HFF-Myc (cell line): ENCODE results near the gene SULT1C3.

Experiments
- DNase-seq: peaks from one replicate; pipeline ENCODE4 v3.0.0-alpha.2; 2011; ENCODE audit warnings: low read depth; ENCODE audit errors: extremely low read depth
- H3K4me3 ChIP-seq: replicated peaks from 2 replicates; pipeline ENCODE4 v1.5.1; 2011; ENCODE audit warnings: low read depth, mild to moderate bottlenecking, control low read depth, low read length
- TF ChIP-seq, protein P1 (sequence below): IDR thresholded peaks from 2 replicates; pipeline ENCODE4 v1.5.1; 2012; ENCODE audit warnings: mild to moderate bottlenecking, low read depth, low read length, control low read depth; ENCODE audit errors: missing control alignments

The SULT1C3 gene

DNA sequence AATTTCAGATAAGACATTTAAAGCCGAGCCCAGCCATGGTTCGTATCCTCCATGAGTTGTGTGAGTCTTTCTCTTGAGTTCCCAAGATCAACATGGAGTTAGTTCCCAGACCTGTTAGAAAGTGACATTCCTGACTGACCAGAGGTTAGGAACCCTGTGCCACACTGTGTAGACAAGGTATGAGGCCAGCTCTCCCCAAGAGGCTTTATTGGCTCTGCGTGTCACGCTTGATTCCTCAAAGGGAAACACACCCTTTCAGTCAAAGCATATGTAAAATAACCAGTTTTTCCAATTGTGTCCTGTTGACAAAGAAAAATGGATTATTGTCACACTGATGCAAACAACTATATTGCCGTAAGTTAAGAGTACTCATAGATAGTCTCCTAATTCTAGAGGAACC is 1.2 kb downstream of the SULT1C3 start:
- H3K4me3 ChIP-seq, result no peak overlapping the region
- DNase-seq, result no peak
- TF ChIP-seq, protein P1, sequence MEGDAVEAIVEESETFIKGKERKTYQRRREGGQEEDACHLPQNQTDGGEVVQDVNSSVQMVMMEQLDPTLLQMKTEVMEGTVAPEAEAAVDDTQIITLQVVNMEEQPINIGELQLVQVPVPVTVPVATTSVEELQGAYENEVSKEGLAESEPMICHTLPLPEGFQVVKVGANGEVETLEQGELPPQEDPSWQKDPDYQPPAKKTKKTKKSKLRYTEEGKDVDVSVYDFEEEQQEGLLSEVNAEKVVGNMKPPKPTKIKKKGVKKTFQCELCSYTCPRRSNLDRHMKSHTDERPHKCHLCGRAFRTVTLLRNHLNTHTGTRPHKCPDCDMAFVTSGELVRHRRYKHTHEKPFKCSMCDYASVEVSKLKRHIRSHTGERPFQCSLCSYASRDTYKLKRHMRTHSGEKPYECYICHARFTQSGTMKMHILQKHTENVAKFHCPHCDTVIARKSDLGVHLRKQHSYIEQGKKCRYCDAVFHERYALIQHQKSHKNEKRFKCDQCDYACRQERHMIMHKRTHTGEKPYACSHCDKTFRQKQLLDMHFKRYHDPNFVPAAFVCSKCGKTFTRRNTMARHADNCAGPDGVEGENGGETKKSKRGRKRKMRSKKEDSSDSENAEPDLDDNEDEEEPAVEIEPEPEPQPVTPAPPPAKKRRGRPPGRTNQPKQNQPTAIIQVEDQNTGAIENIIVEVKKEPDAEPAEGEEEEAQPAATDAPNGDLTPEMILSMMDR, result no peak

DNA sequence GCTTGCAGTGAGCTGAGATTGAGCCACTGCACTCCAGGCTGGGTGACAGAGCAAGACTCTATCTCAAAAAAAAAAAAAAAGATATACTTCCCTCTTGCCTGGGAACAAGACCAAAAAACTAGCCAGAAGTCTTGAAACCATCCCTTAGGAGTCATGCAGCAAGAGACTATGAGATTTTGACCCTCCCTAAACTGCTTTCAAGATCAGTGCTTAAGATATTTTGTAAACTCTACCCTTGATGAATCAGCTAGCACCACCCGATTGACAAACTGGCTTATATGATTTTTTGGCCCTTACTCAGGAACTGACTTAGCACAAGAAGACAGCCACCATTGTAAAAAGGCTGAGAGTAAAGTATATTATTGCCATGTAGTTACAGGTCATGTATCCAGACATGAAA is 3.8 kb downstream of the SULT1C3 start:
- TF ChIP-seq, protein P1, result no peak
- no peak for DNase-seq
- H3K4me3 ChIP-seq, result no peak overlapping the region

DNA sequence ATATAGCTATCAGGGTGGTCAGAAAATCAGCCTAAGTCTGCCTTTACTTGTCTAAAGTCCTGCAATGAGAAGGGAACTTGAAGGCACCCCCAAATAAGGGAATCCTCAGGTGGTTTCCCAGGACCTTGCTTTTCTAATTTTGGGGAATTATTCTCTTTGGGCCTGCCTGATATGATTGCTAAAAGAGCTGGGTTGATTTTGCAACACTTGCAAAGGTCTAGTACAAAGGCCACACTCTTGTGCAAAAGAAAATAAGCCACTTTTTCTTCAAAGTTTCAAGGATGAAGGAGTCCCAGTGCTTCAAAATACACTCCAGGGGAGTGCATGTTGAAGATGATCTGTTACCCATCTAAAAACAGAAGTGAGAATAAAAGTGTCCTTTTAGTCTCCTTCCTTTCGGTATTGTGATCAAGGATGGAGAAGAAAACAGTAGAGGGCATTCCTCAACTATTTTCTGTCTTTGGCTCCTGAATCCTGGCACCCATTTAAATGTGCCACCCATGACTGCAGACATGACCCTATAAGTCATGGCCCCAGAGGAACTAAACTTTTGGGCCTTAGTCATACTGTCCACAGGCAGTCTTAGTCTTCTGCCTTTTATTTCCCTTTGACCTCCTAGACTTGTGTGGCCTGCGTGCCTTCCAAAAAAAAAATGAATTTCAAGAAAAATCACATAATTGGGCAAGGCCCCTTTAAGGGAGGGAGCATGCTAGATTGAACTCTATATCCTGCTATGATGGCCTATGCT is 5.1 kb downstream of the SULT1C3 start:
- no peak overlapping the region for H3K4me3 ChIP-seq
- TF ChIP-seq, protein P1, result no peak
- no peak for DNase-seq

DNA sequence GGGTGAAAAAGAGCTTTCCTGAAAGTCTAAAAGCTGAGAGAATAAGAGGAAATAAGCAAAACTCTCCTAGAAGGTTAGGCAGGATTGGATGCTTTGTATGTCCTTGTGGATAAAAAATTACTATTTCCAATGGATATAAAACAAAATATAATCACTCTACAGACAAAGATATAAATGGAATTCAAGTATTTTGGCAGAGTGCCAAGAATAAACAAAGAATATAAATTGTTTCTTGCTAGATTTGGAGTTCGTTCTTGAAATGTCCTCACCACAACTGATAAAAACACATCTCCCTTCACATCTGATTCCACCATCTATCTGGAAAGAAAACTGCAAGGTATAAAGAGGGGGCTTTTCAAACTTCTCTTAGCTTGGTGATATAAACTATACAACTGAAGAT is 13.3 kb downstream of the SULT1C3 start:
- TF ChIP-seq, protein P1, result no peak
- no peak for DNase-seq
- no peak overlapping the region for H3K4me3 ChIP-seq

DNA sequence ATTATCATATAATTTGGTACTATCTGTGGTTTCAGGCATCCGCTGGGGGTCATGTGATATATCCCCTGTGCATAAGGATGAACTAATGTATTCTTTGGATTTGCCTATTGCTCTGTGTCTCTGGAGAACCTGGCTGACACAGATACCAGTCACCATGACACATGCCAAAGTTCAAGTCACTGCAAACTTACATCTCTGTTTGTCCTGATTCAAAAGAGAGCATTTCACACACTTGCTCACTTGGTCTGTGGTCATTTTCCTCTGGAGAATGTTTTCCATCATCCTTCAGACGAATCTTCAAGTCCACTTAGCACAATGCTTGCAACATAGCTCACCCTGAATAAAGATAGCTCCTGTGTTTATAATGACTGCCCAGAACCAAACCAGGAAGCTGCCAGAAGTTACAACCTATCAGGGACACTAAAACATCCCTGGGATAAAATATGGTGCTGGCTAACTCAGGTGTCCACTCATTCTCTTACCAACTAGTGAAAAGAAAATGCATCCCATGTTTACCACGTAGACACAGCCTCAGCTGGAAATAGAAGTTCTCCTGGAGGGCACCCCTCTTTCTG is 18.1 kb downstream of the SULT1C3 start:
- DNase-seq, result no peak
- TF ChIP-seq, protein P1, result no peak
- no peak overlapping the region for H3K4me3 ChIP-seq

DNA sequence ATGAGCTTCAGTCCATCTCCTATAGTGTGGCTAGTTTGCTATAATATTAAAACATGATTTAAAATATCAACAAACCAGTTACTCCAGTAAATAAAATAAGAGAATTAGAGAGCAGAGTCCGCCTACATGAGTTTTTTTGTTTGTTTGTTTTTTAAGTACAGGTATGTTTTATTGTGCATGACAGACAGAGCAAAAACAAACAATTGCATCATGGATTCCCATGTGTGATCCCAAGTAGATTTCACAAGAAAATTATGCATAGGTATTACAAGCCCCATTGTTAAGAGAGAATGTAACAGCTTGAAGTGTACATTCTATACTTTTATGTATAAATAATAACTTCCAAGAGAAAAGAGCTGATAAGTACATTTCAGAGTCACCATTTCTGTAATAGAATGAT is 21.0 kb downstream of the SULT1C3 start:
- H3K4me3 ChIP-seq, result no peak overlapping the region
- no peak for DNase-seq
- TF ChIP-seq, protein P1, result no peak
